ENCODE results near the gene SLC19A3. TPM values are rescaled to one million over a fixed set of nuclear protein-coding genes. Genes with fewer than 3 reads are reported as not detected.

The SLC19A3 gene
- total RNA-seq, 2 donors from 2014 or later, result 0.41 to 1.3 TPM

DNA sequence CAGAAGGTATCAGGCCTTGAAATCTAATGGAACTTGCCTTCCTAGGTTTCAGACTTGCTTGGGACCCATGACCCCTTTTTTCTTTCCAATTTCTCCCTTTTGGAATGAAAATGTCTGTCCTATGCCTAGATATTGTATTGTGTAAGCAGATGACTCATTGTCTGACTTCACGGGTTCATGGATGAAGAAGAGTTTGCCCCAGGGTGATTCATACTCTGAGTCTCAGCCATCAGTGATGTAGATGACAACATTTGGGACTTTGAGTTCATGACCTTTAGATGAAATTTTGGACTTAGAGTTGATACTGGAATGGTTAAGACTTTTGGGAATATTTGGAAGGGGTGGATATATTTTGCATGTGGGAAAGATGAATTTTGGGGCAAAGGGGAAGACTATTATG, 62.4 kb downstream of the SLC19A3 start:
- no peak for DNase-seq (ENCODE audit: low spot score)
- intact Hi-C loops (cut with DNase I), result loop anchor here (5.0 kb wide), 1 partner anchor 112 kb away; no protein-coding TSS in a partner anchor
- WGBS, result 39% methylated on average over 1 of the region's 1 CpG
- H3K27ac ChIP-seq, result no peak overlapping the region
- H3K4me3 ChIP-seq, result no peak overlapping the region
- H3K36me3 ChIP-seq, result no peaks in the 10 kb centered on the region
- TF ChIP-seq POLR2A (IDR thresholded peaks at IDR 0.05) (no peak), POLR2AphosphoS5 (IDR thresholded peaks at IDR 0.05) (no peak)
- TF ChIP-seq, protein P1, sequence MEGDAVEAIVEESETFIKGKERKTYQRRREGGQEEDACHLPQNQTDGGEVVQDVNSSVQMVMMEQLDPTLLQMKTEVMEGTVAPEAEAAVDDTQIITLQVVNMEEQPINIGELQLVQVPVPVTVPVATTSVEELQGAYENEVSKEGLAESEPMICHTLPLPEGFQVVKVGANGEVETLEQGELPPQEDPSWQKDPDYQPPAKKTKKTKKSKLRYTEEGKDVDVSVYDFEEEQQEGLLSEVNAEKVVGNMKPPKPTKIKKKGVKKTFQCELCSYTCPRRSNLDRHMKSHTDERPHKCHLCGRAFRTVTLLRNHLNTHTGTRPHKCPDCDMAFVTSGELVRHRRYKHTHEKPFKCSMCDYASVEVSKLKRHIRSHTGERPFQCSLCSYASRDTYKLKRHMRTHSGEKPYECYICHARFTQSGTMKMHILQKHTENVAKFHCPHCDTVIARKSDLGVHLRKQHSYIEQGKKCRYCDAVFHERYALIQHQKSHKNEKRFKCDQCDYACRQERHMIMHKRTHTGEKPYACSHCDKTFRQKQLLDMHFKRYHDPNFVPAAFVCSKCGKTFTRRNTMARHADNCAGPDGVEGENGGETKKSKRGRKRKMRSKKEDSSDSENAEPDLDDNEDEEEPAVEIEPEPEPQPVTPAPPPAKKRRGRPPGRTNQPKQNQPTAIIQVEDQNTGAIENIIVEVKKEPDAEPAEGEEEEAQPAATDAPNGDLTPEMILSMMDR (IDR thresholded peaks at IDR 0.05), result no peak
- no peaks in the 10 kb centered on the region for H3K9me3 ChIP-seq
- no peaks in the 10 kb centered on the region for H3K4me1 ChIP-seq (replicated peaks)
- no peaks in the 10 kb centered on the region for H3K27me3 ChIP-seq (replicated peaks; ENCODE audit: insufficient read depth)

DNA sequence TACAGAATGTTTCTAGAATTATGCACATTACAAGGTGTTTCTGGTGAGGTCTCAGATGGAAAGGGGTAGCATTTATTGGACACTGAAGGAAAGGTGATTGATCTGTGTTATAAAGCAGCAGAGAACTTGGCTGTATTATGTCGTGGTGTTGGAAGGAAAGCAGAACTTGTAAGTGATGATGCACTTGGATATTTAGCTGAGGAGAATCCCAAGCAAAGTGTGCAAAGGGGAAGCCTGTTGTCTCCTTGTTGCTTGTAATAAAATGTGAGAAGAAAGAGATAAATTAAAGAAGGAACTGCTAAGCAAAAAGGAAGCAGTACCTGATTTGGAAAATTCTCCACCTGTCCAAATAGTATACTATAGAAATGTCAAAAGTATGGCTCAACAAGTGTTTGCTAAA, 63.4 kb downstream of the SLC19A3 start:
- no peaks in the 10 kb centered on the region for H3K27me3 ChIP-seq (replicated peaks; ENCODE audit: insufficient read depth)
- TF ChIP-seq POLR2A (IDR thresholded peaks at IDR 0.05) (no peak), POLR2AphosphoS5 (IDR thresholded peaks at IDR 0.05) (no peak)
- TF ChIP-seq, protein P1 (IDR thresholded peaks at IDR 0.05), result no peak
- H3K4me3 ChIP-seq, result no peak overlapping the region
- WGBS, result 50% methylated on average over 1 of the region's 1 CpG
- no peak overlapping the region for H3K27ac ChIP-seq
- no peaks in the 10 kb centered on the region for H3K4me1 ChIP-seq (replicated peaks)
- DNase-seq (ENCODE audit: low spot score), result no peak
- intact Hi-C loops (cut with DNase I), result no loop called here
- no peaks in the 10 kb centered on the region for H3K36me3 ChIP-seq
- H3K9me3 ChIP-seq, result no peaks in the 10 kb centered on the region

DNA sequence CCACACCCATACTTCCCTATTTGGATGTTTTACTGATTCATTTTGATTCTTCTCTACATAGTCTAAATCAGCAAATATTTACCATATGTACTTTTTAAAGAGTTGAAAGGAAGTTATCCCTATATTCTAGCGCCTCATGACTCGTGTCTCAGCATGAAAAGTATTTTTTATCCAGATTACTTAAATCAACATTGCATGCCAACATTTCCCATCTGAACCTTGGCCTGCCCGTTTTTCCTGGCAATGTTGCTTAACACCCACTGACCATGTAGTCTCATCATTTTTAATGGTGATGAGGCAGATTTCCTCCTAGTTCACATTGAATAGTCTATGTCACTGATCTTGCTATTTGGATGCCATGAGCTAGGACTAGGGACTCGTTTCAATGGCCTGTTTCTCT, 64.4 kb downstream of the SLC19A3 start:
- no peaks in the 10 kb centered on the region for H3K4me1 ChIP-seq (replicated peaks)
- H3K9me3 ChIP-seq, result no peaks in the 10 kb centered on the region
- H3K4me3 ChIP-seq, result no peak overlapping the region
- no peaks in the 10 kb centered on the region for H3K36me3 ChIP-seq
- no peak for DNase-seq (ENCODE audit: low spot score)
- no peaks in the 10 kb centered on the region for H3K27me3 ChIP-seq (replicated peaks; ENCODE audit: insufficient read depth)
- intact Hi-C loops (cut with DNase I), result no loop called here
- H3K27ac ChIP-seq, result no peak overlapping the region
- 27% methylated on average over 3 of the region's 4 CpGs for WGBS
- TF ChIP-seq POLR2A (IDR thresholded peaks at IDR 0.05) (no peak), POLR2AphosphoS5 (IDR thresholded peaks at IDR 0.05) (no peak)
- TF ChIP-seq, protein P1 (IDR thresholded peaks at IDR 0.05), result no peak

GRCh38 chr2:227643990-227644551, 73.8 kb downstream of the SLC19A3 start:
- 74% methylated on average over 5 of the region's 5 CpGs for WGBS
- intact Hi-C loops (cut with DNase I), result no loop called here
- TF ChIP-seq POLR2AphosphoS5 (IDR thresholded peaks at IDR 0.05) (no peak), POLR2A (IDR thresholded peaks at IDR 0.05) (no peak)
- TF ChIP-seq, protein P1 (IDR thresholded peaks at IDR 0.05), result no peak
- no peak for DNase-seq (ENCODE audit: low spot score)
- Histone ChIP-seq H3K27ac (no peak overlapping the region), H3K9me3 (no peaks in the 10 kb centered on the region), H3K27me3 (replicated peaks; ENCODE audit: insufficient read depth) (no peaks in the 10 kb centered on the region), H3K4me1 (replicated peaks) (no peaks in the 10 kb centered on the region), H3K4me3 (no peak overlapping the region), H3K36me3 (no peaks in the 10 kb centered on the region)

- intact Hi-C loops (cut with DNase I), result no loop called here
- Histone ChIP-seq H3K4me1 (replicated peaks) (no peaks in the 10 kb centered on the region), H3K27me3 (replicated peaks; ENCODE audit: insufficient read depth) (no peaks in the 10 kb centered on the region), H3K4me3 (no peak overlapping the region), H3K9me3 (no peaks in the 10 kb centered on the region), H3K36me3 (no peaks in the 10 kb centered on the region), H3K27ac (no peak overlapping the region)
- no peak for DNase-seq (ENCODE audit: low spot score)
- 12% methylated on average over 2 of the region's 2 CpGs for WGBS
- TF ChIP-seq, protein P1 (IDR thresholded peaks at IDR 0.05), result no peak
- no peak for TF ChIP-seq POLR2A (IDR thresholded peaks at IDR 0.05)
- TF ChIP-seq POLR2AphosphoS5 (IDR thresholded peaks at IDR 0.05), result no peak
Measured at GRCh38 chr2:227642656-227643055, 75.2 kb downstream of the SLC19A3 start.
